GM13976 (cell line): ENCODE data around the gene SARM1.

Experiments
- DNase-seq: peaks from one replicate; pipeline ENCODE4 v3.0.0; 2012; ENCODE audit warnings: low spot score
- CTCF ChIP-seq: IDR thresholded peaks from 2 replicates; pipeline ENCODE4 v1.5.1; 2012; ENCODE audit warnings: borderline replicate concordance, mild to moderate bottlenecking; ENCODE audit not compliant: insufficient read depth; ENCODE audit errors: extremely low read depth, missing control alignments, control extremely low read depth
- in situ Hi-C: fragments of 300-500 bp; cut with MboI; formaldehyde crosslinking; loops from one replicate; pipeline ENCODE4 v1.12.0; 2022; ENCODE audit warnings: low sequenced_read_pairs, mixed read lengths, inconsistent platforms; ENCODE audit not compliant: unreplicated experiment

SARM1 gene

GRCh38 chr17:28367641-28368305, 3.7 kb upstream of the SARM1 start:
- no peak for TF ChIP-seq CTCF
- DNase-seq, result no peak
- in situ Hi-C loops, result no loop called here

DNA sequence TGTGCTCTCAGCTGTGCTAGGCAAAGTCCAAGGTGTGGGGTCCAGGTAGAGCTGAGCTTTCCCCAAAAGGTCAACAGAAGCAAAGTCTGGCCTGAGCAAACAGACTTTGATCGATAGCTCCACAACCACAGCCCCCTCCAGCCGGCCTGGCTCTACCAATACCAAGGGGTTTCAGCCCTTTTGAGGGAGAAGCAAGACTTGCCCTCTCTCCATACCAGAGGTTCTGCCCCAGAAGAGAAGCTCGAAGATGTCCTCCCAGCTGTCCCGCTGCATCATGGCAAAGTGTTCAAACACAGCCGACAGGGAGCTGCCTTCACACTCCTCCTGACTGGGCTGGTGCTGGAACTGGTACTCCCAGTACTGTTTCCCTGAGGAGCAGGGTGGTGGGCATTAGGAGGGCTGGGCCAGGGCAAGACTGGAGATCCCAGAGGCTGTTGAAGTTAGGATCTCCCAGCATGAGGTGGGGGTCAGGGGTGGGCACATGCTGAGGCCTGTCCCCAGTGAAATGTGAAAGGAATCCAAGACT, 3.1 kb upstream of the SARM1 start:
- no peak for DNase-seq
- no peak for TF ChIP-seq CTCF
- in situ Hi-C loops, result no loop called here

DNA sequence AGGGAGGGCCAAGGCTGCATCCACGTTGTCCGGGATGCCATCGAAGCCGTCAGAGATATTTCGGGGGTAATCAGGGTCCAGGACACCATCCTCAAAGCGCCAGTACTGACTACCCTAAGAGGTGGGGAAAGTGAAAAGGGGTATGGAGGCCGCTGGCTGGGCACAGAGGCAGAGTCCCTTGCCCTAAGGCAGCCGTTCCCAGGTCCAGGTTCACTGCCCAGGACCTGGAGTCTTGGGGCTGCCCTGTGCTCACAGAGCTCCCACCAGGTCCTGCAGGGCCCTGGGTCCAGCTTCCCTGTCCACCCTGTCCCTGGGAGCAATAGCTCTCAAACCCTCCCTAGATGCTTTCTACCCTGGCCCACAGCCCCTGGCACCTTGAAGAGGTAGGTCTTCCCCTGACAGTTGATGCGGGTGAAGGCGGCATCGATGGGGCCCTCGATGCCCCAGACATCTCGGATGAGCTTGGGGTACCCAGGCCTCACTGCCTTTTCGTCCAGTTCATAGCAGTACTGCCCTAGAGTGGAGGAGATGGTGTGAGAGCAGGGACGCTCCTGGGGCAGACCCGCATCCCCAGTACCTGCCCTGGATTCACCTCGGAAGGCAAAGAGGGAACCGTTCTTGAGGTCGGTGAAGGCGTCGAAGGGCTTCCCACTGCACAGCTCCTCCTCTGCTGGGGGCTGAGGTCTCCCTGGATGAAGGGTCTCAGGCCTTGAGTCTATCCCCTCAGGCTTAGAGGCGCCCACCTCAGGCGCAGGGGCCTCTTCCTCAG, 2.4 kb upstream of the SARM1 start:
- in situ Hi-C loops, result no loop called here
- no peak for DNase-seq

DNA sequence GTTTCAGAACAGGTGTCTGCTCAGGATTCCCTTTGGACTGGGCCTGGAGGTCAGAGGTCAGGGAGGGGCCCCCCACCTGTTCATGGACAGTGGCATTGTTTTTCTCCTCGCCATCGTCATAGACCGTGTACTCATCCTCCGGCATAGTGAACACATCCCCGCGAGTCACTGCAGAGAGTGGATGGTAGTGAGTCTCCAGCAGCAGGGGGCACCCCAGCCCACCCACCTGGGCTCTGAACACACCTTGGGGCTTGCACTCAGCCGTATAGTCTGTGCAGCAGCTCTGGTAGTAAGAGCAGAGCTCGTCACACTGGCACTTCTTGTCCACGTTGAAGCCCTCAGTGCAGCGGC, 1.8 kb upstream of the SARM1 start:
- TF ChIP-seq CTCF, result no peak
- DNase-seq, result no peak
- in situ Hi-C loops, result loop anchor here (10.0 kb wide), 1 partner anchor 65 kb away; no protein-coding TSS in a partner anchor

More for the DNA sequence above, 2.4 kb upstream of the SARM1 start:
- TF ChIP-seq CTCF, result no peak

DNA sequence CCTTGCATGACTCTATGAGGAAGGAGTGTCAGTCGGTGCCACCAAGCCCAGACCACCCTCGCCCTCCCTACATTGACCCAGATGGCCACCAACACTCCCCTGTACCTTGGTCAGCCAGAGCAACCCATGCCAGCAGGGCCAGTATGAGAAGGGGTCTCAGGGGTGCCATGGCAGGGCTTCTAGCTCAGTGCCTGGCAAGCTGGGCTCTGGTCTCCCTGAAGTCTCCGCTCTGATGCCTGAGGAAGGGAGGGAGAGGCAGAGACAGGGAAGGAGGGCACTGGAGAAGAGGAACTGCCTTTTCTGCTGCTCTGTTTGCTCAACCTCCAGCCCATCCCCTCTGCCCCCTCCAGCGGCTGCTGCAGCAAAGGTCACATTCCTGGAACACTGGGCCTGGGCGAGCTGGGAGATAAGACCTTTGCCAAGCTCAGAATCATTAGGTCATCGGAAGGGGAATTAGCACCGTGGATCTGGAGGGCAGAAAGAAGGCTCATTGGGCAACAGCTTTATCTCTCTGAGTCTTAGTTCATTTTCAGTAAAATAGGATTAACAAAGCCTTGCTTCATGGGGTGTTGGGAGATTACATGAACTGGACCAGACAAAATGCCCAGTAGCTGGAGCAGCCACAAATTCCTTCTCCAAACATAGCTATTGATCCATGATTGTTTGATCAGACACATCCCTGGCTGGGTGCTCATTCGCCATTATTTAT, 1.3 kb upstream of the SARM1 start, which contains the start of gene VTN:
TSS of gene VTN (minus strand) at position 273 of the 709 bp plus-strand sequence. CDS start at position 169, 104 bp downstream.
- TF ChIP-seq CTCF, result no peak
- DNase-seq, result no peak
- in situ Hi-C loops, result loop anchor here (10.0 kb wide), 1 partner anchor 65 kb away; no protein-coding TSS in a partner anchor

- in situ Hi-C loops, result loop anchor here (10.0 kb wide), 1 partner anchor 64 kb away; no protein-coding TSS in a partner anchor
- TF ChIP-seq CTCF, result no peak
- DNase-seq, result no peak
Observed at GRCh38 chr17:28370744-28371103, 770 bp upstream of the SARM1 start.
